GM12873 (cell line): ENCODE data around the gene KCNK4.

ENCODE experiments used
- CTCF ChIP-seq: IDR thresholded peaks from 2 replicates; pipeline ENCODE4 v1.5.1; 2012; ENCODE audit warnings: low read depth, mild to moderate bottlenecking, moderate library complexity, low read length, control low read depth; ENCODE audit not compliant: insufficient read depth; ENCODE audit errors: missing control alignments

Gene KCNK4

GRCh38 chr11:64291752-64292459 lies 804 bp downstream of the KCNK4 start:
- TF ChIP-seq CTCF, result no peak

- TF ChIP-seq CTCF, result no peak
Observed at GRCh38 chr11:64292460-64293254, 1.6 kb downstream of the KCNK4 start.

GRCh38 chr11:64294774-64295173 lies 3.7 kb downstream of the KCNK4 start:
- no peak for TF ChIP-seq CTCF

- TF ChIP-seq CTCF, result no peak
Observed at GRCh38 chr11:64295760-64296159, 4.7 kb downstream of the KCNK4 start.

GRCh38 chr11:64296236-64296635 lies 5.1 kb downstream of the KCNK4 start:
- no peak for TF ChIP-seq CTCF

GRCh38 chr11:64296830-64297698 lies 6.0 kb downstream of the KCNK4 start:
- no peak for TF ChIP-seq CTCF
